Measurements from ENCODE around the gene ACP2. TPM values are rescaled to one million over a fixed set of nuclear protein-coding genes. Genes with fewer than 3 reads are reported as not detected.

Gene ACP2
- total and polyA plus RNA-seq, 9 of the 15 experiments (the other 6 are each of a cell fraction or from before 2014, with no cell fraction given) = 1.9 to 20.0 (median 11.6) TPM

- BruUV-seq (replicated peaks) = no TSS peak
- ChIA-PET CTCF (ENCODE audit: low intra/inter-chr PET ratio) (interaction anchor here (0.6 to 2.0 kb wide), 4 partner anchors 121 to 221 kb away, joined by 3 to 9 read pairs (median 4); partner anchors contain the start of genes MYBPC3 and SLC39A13), POLR2A (interaction anchor here (0.6 to 10.7 kb wide), 5 partner anchors 11 to 44 kb away, joined by 3 to 110 read pairs (median 4); partner anchors contain the start of gene ACP2)
- Histone ChIP-seq H3K4me2 (ENCODE audit: insufficient read depth, low read length) (no peak overlapping the region), H3K27ac (ENCODE audit: extremely low read depth, low read depth, low read length) (no peak overlapping the region), H3K4me1 (replicated peaks in 1 of 2; ENCODE audit: control insufficient read depth in 2 of 2, insufficient read depth in 2 of 2, low read length in 2 of 2) (peaks cover 4 to 5% of the 10 kb centered on the region in 2 experiments; a peak in 2 of 5 replicates), H3K4me3 (no peak overlapping the region), H4K20me1 (replicated peaks; ENCODE audit: control insufficient read depth, insufficient read depth, low read length) (no peaks in the 10 kb centered on the region), H3K27me3 (ENCODE audit: control insufficient read depth in 2 of 2, insufficient read depth in 2 of 2, low read length in 2 of 2) (no peaks in the 10 kb centered on the region), H3K9me1 (ENCODE audit: control insufficient read depth, insufficient read depth, low read length) (peaks cover 2% of the 10 kb centered on the region), H3K9ac (ENCODE audit: insufficient read depth in 1 of 2, low read depth in 2 of 2, low read length in 2 of 2) (no peak overlapping the region), H3K79me2 (ENCODE audit: control insufficient read depth, insufficient read depth, low read length) (no peaks in the 10 kb centered on the region), H2AFZ (ENCODE audit: low read depth, low read length) (no peak overlapping the region), H3K36me3 (ENCODE audit: control insufficient read depth, insufficient read depth, low read length) (peaks cover 5% of the 10 kb centered on the region; the same call in 2 of the 3 replicates), H3K9me3 (replicated peaks; ENCODE audit: control insufficient read depth, insufficient read depth, low read depth, low read length) (no peaks in the 10 kb centered on the region)
- in situ Hi-C loops (cut with MboI) = no loop called here
- FAIRE-seq (no peak), ATAC-seq (no peak), DNase-seq (ENCODE audit: extremely low read depth in 1 of 4, low spot score in 3 of 4) (no peak)
- WGBS (ENCODE audit: insufficient coverage, low coverage, missing lambda C conversion rate) = 81% methylated on average over 4 of the region's 4 CpGs
- intact Hi-C loops (cut with micrococcal nuclease) = no loop called here
- TF ChIP-seq SMAD4 (CRISPR knock-in tag; conservative IDR thresholded peaks at IDR 0.05) = no peak
- no peak for TF ChIP-seq ILF3 (IDR thresholded peaks at IDR 0.05; ENCODE audit: borderline replicate concordance)
- TF ChIP-seq KDM1A (IDR thresholded peaks at IDR 0.05) = no peak
- TF ChIP-seq SNRNP70 (optimal IDR thresholded peaks at IDR 0.05; ENCODE audit: low read depth, low read length) = no peak
- TF ChIP-seq GATAD2B (IDR thresholded peaks at IDR 0.05; ENCODE audit: borderline replicate concordance) = no peak
- no peak for TF ChIP-seq FOXM1 (IDR thresholded peaks at IDR 0.05; ENCODE audit: low read depth)
- no peak for TF ChIP-seq FOXM1 (CRISPR knock-in tag; IDR thresholded peaks at IDR 0.05; ENCODE audit: low read depth)
- no peak for TF ChIP-seq ZC3H8 (IDR thresholded peaks at IDR 0.05)
- no peak for TF ChIP-seq ZNF764 (CRISPR knock-in tag; IDR thresholded peaks at IDR 0.05; ENCODE audit: low read depth)
- TF ChIP-seq FOS (IDR thresholded peaks at IDR 0.05; ENCODE audit: extremely low read depth, insufficient read length) = no peak
- no peak for TF ChIP-seq NFE2L1 (tag; IDR thresholded peaks at IDR 0.05; ENCODE audit: borderline replicate concordance, low read depth)
- no peak for TF ChIP-seq ZNF398 (CRISPR knock-in tag; IDR thresholded peaks at IDR 0.05)
- TF ChIP-seq GTF2F1 (IDR thresholded peaks at IDR 0.05; ENCODE audit: low read depth, low read length) = no peak
- no peak for TF ChIP-seq ZNF280B (CRISPR knock-in tag; IDR thresholded peaks at IDR 0.05)
- TF ChIP-seq ZBTB2 (IDR thresholded peaks at IDR 0.05) = no peak
- TF ChIP-seq ZSCAN29 (IDR thresholded peaks at IDR 0.05) = no peak
- no peak for TF ChIP-seq CHD1 (IDR thresholded peaks at IDR 0.05; ENCODE audit: low read length)
These were observed 15.6 kb downstream of the ACP2 start for GRCh38 chr11:47233051-47233450.

Data from K562 (cell line).